Epithelial cell of prostate (primary cell): Measurements from ENCODE around the gene EBPL.
"Not testable (repeated sequence)": the region's sequence is repeated elsewhere in the genome, so short reads cannot be mapped to it uniquely, and the experiment has no call there.

Experiments used
- DNase-seq: peaks from one replicate; pipeline ENCODE4 v3.0.0-alpha.2; 2011; ENCODE audit warnings: low read depth, low spot score
- H3K27ac ChIP-seq: fragments of 450-650 bp; 2 replicates; pipeline ENCODE4 v1.5.1; 2017; ENCODE audit warnings: mild to moderate bottlenecking

EBPL gene

GRCh38 chr13:49690995-49691784, at the start of gene EBPL:
Gene EBPL, minus strand, starts transcription at chr13:49691486. Its CDS starts 62 bp downstream, at chr13:49691424.
- peak; percentile 89 for DNase-seq
- H3K27ac ChIP-seq = peak within 1 kb of the TSS; percentile 90

GRCh38 chr13:49740870-49741269, 49.6 kb upstream of the EBPL start:
- no peak overlapping the region for H3K27ac ChIP-seq
- no peak for DNase-seq

- no peak overlapping the region for H3K27ac ChIP-seq
- no peak for DNase-seq
These were observed 48.4 kb upstream of the EBPL start for GRCh38 chr13:49739498-49740187.

- no peak overlapping the region for H3K27ac ChIP-seq
- DNase-seq = no peak
These were observed 42.1 kb upstream of the EBPL start for GRCh38 chr13:49733181-49733951.

- no peak overlapping the region for H3K27ac ChIP-seq
- peak; percentile 14 for DNase-seq
These were observed 40.5 kb upstream of the EBPL start for GRCh38 chr13:49731766-49732165.

- no peak overlapping the region for H3K27ac ChIP-seq
- DNase-seq = no peak
These were observed 25.3 kb upstream of the EBPL start for GRCh38 chr13:49716615-49717014.

- no peak overlapping the region for H3K27ac ChIP-seq
- no peak for DNase-seq
These were observed 23.5 kb upstream of the EBPL start for GRCh38 chr13:49714757-49715156.

GRCh38 chr13:49711218-49711863, 20.1 kb upstream of the EBPL start:
- no peak overlapping the region for H3K27ac ChIP-seq
- DNase-seq = no peak

GRCh38 chr13:49704264-49704663, 13.0 kb upstream of the EBPL start:
- not testable (repeated sequence) for H3K27ac ChIP-seq, DNase-seq

GRCh38 chr13:49701491-49701890, 10.2 kb upstream of the EBPL start:
- DNase-seq = no peak
- no peak overlapping the region for H3K27ac ChIP-seq

GRCh38 chr13:49697468-49697867, 6.2 kb upstream of the EBPL start:
- no peak overlapping the region for H3K27ac ChIP-seq

GRCh38 chr13:49694446-49694845, 3.2 kb upstream of the EBPL start:
- H3K27ac ChIP-seq = no peak overlapping the region
- DNase-seq = no peak

More at GRCh38 chr13:49697468-49697867, 6.2 kb upstream of the EBPL start:
- no peak for DNase-seq

- DNase-seq = no peak
- no peak overlapping the region for H3K27ac ChIP-seq
These were observed 2.6 kb upstream of the EBPL start for GRCh38 chr13:49693877-49694276.

GRCh38 chr13:49693191-49693733, 2.0 kb upstream of the EBPL start:
- no peak for DNase-seq
- peak overlapping the region; percentile 24 for H3K27ac ChIP-seq

GRCh38 chr13:49690133-49690994, 922 bp downstream of the EBPL start:
- H3K27ac ChIP-seq = peak overlapping the region; percentile 90
- no peak for DNase-seq

- no peak for DNase-seq
- H3K27ac ChIP-seq = no peak overlapping the region
These were observed 7.8 kb downstream of the EBPL start for GRCh38 chr13:49683489-49683888.

GRCh38 chr13:49681842-49682435, 9.3 kb downstream of the EBPL start:
- no peak overlapping the region for H3K27ac ChIP-seq
- peak; percentile 52 for DNase-seq

- H3K27ac ChIP-seq = no peak overlapping the region
- DNase-seq = no peak
These were observed 12.0 kb downstream of the EBPL start for GRCh38 chr13:49679246-49679645.
